Posterior cingulate gyrus (tissue), 11 donors: Measurements from ENCODE around the gene SLC25A15.

Experiments
- DNase-seq, 10 donors: peaks; one replicate each; pipeline versions ENCODE4 v3.0.0 to v3.0.0-alpha.2; 2020 to 2021; ENCODE audit warnings: mixed read lengths in 3 of 10
- intact Hi-C: fragments of 100-400 bp; cut with DNase I; formaldehyde crosslinking; loops from one replicate; pipeline ENCODE4 v1.15.1; 2023

The SLC25A15 gene

GRCh38 chr13:40789275-40790153 lies at the start of gene SLC25A15:
SLC25A15 (plus strand) TSS chr13:40789611; CDS start chr13:40793227, 3,616 bp downstream.
- intact Hi-C loops: no loop called here

DNA sequence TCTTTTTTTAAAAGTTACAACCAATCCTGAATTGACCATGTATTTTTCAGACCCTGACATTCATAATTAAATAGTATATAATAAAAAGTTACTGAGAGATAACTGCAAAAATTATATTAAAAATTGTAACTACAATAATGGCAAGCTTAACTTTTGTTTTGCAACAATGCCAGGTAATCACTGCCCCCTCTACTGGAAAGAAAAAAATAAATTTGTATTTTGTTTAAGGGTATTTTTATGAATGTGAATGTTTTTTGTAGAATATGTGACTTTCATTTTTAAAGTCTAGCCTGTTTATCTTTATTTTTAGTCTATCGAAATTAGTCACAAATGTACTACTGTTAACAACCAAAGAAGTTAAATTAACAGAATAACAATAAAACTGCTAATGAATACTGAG lies 40.1 kb upstream of the SLC25A15 start:
- no peak for DNase-seq
- intact Hi-C loops: no loop called here

More at GRCh38 chr13:40789275-40790153, at the start of gene SLC25A15:
- peak; percentile 27 to 92 (median 42) for DNase-seq

GRCh38 chr13:40755082-40755700 lies 34.2 kb upstream of the SLC25A15 start:
- no peak for DNase-seq
- intact Hi-C loops: no loop called here

DNA sequence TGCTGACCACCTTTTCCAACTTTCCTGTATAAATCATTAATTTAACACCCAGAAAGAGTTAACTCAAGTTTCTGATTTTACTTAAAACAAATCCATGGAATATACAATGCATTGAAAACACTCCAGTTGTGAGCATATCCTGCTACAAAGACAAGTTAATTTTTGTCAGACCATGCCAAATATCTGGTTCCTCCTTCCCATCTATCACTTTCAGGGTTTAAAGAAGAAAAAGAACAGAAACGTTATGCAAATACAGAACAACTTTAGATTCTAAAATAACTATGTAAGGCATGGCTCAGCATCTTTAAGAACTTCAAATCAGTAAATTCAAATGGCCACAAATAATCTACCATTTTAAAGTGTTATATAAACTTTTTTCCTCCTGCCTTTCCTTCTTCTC lies 33.4 kb upstream of the SLC25A15 start:
- intact Hi-C loops: no loop called here
- DNase-seq: no peak

DNA sequence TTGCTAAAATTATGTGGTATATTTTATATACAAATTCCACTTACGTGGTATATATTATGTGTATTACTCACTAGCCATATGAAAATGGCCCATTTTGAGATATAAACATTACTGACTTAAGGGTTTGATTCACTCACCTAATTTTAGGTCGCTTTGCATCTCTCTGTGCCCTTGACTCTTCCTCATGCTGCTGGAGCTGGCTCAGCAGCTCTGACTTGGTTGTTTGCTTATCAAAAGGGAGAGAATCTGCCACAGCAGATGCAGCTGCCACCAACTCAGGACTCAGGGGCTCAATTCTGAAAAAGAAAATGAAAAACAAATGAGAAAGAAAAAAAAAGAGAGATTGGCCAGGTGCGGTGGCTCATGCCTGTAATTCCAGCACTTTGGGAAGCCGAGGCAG lies 30.6 kb upstream of the SLC25A15 start:
- intact Hi-C loops: no loop called here
- DNase-seq: no peak

- no peak for DNase-seq
- intact Hi-C loops: no loop called here
Measured at GRCh38 chr13:40762849-40763248, 26.6 kb upstream of the SLC25A15 start.

GRCh38 chr13:40764587-40765403 lies 24.6 kb upstream of the SLC25A15 start:
- intact Hi-C loops: no loop called here
- DNase-seq: no peak

GRCh38 chr13:40765602-40766001 lies 23.8 kb upstream of the SLC25A15 start:
- intact Hi-C loops: no loop called here
- DNase-seq: no peak

GRCh38 chr13:40769970-40770369 lies 19.4 kb upstream of the SLC25A15 start:
- intact Hi-C loops: loop anchor here (5.0 kb wide), 1 partner anchor 152 kb away; no protein-coding TSS in a partner anchor

GRCh38 chr13:40770609-40770933 lies 18.8 kb upstream of the SLC25A15 start:
- intact Hi-C loops: loop anchor here (5.0 kb wide), 1 partner anchor 152 kb away; no protein-coding TSS in a partner anchor
- no peak for DNase-seq

More at GRCh38 chr13:40769970-40770369, 19.4 kb upstream of the SLC25A15 start:
- DNase-seq: no peak

GRCh38 chr13:40770934-40771618 lies 18.3 kb upstream of the SLC25A15 start, which contains the start of gene MRPS31:
MRPS31 (minus strand) TSS chr13:40771190; CDS start chr13:40771136, 54 bp downstream.
- DNase-seq: peak; percentile 91 to 99 (median 94)
- intact Hi-C loops: loop anchor here (5.0 kb wide), 1 partner anchor 151 kb away; no protein-coding TSS in a partner anchor

- no peak for DNase-seq
- intact Hi-C loops: loop anchor here (5.0 kb wide), 1 partner anchor 149 kb away; no protein-coding TSS in a partner anchor
Measured at GRCh38 chr13:40772765-40773473, 16.5 kb upstream of the SLC25A15 start.

DNA sequence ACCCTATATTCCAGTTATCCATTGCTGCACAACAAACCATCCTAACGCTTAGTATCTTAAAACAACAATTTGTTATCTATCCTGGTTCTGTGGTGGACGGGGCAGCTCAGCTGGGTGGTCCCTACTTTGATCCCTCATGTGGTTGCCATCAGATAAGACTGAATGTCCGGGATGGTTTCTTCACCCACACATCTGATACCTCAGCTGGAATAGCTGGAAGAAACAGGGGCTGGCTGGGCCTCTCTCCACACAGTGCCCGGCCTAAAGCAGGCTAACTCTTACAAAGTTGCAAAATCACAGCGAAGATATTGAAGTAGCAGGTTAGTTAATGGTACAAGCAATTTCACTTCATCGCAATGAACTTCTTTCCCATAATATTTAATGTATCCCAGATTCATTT lies 14.7 kb upstream of the SLC25A15 start:
- no peak for DNase-seq
- intact Hi-C loops: loop anchor here (5.0 kb wide), 2 partner anchors 148 to 218 kb away; no protein-coding TSS in a partner anchor

DNA sequence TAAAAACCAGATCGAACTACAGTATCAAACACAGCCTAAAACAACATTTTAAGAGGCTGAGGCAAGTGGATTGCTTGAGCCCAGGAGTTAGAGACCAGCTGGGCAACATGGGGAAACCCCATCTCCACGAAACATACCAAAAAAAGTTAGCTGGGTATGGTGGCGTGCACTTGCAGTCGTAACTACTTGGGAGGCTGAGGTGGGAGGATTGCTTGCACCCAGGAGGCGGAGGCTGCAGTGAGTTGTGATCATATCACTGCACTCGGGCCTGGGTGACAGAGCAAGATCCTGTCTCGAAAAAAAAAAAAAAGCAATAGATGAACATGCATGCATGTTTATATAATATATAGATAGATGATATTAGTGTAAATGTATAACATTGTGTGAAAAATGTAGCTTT lies 13.2 kb upstream of the SLC25A15 start:
- intact Hi-C loops: loop anchor here (5.0 kb wide), 1 partner anchor 216 kb away; no protein-coding TSS in a partner anchor
- no peak for DNase-seq

DNA sequence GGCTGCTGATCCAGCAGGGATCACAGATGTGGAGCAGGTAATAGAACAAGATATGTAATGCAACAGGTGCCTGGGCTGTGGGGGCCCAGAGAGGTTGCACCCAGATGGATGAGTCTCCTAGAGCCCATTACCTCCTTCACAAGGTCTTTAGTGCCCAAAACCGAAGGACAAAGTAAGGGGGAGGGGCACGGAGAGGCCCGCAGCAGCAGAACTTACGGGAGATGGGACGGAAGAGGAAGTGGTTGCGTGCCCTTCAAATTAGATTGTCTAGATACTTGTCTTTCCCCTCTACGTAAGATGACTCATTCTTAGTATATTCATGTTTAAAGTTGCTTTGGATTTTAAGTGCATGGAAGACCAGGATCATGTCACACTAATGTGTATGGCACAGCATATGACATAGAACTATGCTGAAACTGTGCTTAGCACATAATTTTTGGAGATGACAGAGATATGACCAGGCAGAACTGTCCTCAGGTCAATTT lies 12.7 kb upstream of the SLC25A15 start:
- intact Hi-C loops: loop anchor here (5.0 kb wide), 1 partner anchor 216 kb away; no protein-coding TSS in a partner anchor
- no peak for DNase-seq

DNA sequence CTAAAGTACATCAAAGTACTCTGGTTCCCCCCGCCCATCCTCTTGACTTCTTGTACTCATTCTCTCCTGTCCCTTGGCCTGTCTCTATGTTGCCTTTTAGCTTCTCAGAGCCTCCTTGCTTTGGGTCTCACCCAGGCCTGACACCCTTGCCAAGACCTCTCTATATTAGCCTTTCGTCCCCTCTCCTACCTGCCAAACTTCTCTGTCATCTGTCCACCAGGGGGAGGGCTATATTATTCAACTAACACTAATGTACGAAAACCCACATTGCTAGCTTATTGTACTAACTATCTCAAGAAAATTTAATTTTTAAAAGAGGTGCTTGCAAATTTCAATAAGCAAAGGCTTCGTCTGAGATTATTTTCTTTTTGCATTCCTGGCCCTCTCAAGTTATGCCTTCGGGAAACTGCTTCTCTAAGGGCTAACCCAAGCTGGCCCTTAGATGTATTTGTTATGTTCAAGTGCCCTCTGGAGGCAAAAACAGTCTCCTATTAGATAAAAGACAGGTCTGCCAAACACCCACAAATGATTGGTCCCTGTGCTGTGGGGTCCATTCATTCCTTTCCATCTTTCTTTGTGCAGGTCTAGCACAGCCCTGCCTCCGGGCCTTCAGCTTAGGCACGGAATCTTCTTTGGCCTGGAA lies 12.1 kb upstream of the SLC25A15 start:
- intact Hi-C loops: loop anchor here (5.0 kb wide), 1 partner anchor 215 kb away; no protein-coding TSS in a partner anchor
- no peak for DNase-seq

- no peak for DNase-seq
- intact Hi-C loops: loop anchor here (5.0 kb wide), 1 partner anchor 215 kb away; no protein-coding TSS in a partner anchor
Measured at GRCh38 chr13:40777809-40778175, 11.6 kb upstream of the SLC25A15 start.

DNA sequence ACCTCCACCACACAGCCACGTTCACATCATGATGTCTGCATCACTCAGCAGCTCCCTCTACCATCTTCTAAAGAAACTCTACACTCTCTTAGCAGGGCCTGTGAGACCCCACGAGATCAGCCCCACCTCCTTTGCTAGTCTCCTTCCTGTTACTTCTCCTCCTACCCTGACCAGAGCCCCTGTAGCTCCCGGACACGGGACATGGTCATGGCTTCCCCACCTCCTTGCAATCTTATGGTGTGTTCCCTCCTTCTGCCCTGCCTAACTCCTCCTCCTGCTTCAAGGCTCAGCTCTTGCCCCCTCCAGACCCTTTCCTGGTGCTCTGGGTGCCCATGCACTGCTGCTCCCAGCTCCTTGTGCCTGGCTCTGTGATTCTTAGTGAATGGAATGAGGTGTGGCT lies 10.4 kb upstream of the SLC25A15 start:
- intact Hi-C loops: loop anchor here (5.0 kb wide), 1 partner anchor 213 kb away; no protein-coding TSS in a partner anchor
- no peak for DNase-seq
